HFF-Myc (cell line): Measurements from ENCODE around the gene CA5B.

Experiments
- DNase-seq: peaks from one replicate; pipeline ENCODE4 v3.0.0-alpha.2; 2011; ENCODE audit warnings: low read depth; ENCODE audit errors: extremely low read depth
- H3K4me3 ChIP-seq: replicated peaks from 2 replicates; pipeline ENCODE4 v1.5.1; 2011; ENCODE audit warnings: low read depth, mild to moderate bottlenecking, control low read depth, low read length
- TF ChIP-seq, protein P1 (sequence below): IDR thresholded peaks from 2 replicates; pipeline ENCODE4 v1.5.1; 2012; ENCODE audit warnings: mild to moderate bottlenecking, low read depth, low read length, control low read depth; ENCODE audit errors: missing control alignments

The CA5B gene

DNA sequence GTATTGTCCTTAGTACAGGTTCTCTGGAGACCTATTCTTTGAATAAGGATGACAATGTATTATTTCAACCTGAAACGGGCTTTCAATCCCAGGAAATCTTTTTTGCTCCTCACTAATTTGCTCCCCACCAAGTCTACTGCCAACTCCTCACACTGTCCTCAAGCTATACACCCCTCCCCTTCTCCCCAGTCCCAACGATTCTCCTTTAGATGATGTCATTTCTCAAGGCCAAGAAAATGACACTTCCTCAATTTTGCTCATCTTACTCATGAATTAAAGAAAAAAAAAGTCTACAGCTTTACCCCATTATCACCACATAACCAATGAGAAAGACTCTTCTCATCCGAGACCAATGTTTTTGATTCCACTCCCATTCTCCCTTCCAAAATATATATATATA, 96.0 kb downstream of the CA5B start:
- DNase-seq, result no peak
- no peak overlapping the region for H3K4me3 ChIP-seq
- TF ChIP-seq, protein P1, sequence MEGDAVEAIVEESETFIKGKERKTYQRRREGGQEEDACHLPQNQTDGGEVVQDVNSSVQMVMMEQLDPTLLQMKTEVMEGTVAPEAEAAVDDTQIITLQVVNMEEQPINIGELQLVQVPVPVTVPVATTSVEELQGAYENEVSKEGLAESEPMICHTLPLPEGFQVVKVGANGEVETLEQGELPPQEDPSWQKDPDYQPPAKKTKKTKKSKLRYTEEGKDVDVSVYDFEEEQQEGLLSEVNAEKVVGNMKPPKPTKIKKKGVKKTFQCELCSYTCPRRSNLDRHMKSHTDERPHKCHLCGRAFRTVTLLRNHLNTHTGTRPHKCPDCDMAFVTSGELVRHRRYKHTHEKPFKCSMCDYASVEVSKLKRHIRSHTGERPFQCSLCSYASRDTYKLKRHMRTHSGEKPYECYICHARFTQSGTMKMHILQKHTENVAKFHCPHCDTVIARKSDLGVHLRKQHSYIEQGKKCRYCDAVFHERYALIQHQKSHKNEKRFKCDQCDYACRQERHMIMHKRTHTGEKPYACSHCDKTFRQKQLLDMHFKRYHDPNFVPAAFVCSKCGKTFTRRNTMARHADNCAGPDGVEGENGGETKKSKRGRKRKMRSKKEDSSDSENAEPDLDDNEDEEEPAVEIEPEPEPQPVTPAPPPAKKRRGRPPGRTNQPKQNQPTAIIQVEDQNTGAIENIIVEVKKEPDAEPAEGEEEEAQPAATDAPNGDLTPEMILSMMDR, result no peak

DNA sequence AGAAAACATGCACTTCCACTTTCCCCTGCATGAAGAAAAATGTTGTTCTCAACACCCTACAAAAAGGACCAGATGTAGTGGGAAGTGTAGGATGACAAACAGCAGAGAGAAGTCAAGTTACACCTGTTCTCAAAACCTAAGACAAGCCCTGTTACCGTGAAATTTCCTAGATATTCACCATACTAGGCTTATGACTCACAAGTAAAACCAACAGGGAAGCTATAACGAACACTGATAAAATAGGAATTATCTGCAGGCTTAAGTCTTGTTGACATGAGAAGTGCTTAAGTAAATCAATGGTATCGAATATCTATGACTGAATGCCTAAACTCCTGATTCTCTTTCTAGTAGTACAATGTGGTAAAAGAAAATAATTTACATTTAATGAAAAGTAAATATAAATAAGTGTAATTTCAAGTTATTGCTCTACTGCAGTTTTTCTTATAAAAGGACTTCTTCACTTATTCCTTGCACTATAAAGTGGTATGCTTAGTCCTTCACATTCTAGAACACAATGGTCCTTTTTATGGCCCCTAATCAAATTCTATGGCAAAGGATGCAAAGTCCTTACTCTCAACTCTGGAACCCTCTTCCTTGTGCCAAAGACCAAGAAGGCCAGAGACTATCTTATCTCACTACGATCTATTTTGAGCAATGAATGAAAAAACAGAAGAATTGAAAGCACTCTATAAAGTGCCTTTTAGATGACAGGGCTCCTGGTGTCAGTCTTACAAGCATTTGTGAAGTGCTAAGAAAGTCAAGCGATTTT, 96.9 kb downstream of the CA5B start:
- H3K4me3 ChIP-seq, result no peak overlapping the region
- TF ChIP-seq, protein P1, result no peak
- DNase-seq, result no peak
